K562 (cell line): ENCODE data around the gene C10orf71. TPM values are rescaled to one million over a fixed set of nuclear protein-coding genes. Genes with fewer than 3 reads are reported as not detected.
A peak's percentile ranks its signal among the peaks of the same experiment; 100 is the strongest.

Source experiments
- CC2D1A ChIP-seq: fragments of 450-650 bp; IDR thresholded peaks from 2 replicates; pipeline ENCODE4 v1.6.1; 2017; ENCODE audit warnings: mild to moderate bottlenecking
- EHMT2 ChIP-seq: fragments of 450-650 bp; IDR thresholded peaks from 2 replicates; pipeline ENCODE4 v1.6.1; 2018; ENCODE audit warnings: antibody characterized with exemption
- ELF2 ChIP-seq: fragments of 250-450 bp; sonication (Bioruptor Pico); IDR thresholded peaks from 2 replicates; pipeline ENCODE4 v1.5.0; 2021; ENCODE audit warnings: mild to moderate bottlenecking
- ELF4 ChIP-seq: fragments of 450-650 bp; formaldehyde crosslinking; IDR thresholded peaks from 2 replicates; pipeline ENCODE4 v1.4.0; 2022; ENCODE audit warnings: missing genetic modification characterization
- ESRRB ChIP-seq: fragments of 250-450 bp; sonication (Bioruptor Pico); IDR thresholded peaks from 2 replicates; pipeline ENCODE4 v1.5.0; 2020; ENCODE audit warnings: mild to moderate bottlenecking, moderate library complexity, borderline replicate concordance
- ETV1 ChIP-seq: fragments of 450-650 bp; conservative IDR thresholded peaks from 2 replicates; pipeline ENCODE4 v1.6.1; 2016; ENCODE audit warnings: missing genetic modification characterization, control low read depth, low read depth, missing compliant biosample characterization
- FOXK1 ChIP-seq: sonication (generic); formaldehyde crosslinking; IDR thresholded peaks from 2 replicates; pipeline ENCODE4 v1.8.0; 2022; ENCODE audit warnings: missing genetic modification reagents, mild to moderate bottlenecking, borderline replicate concordance
- HDAC3 ChIP-seq: fragments of 450-650 bp; IDR thresholded peaks from 2 replicates; pipeline ENCODE4 v1.6.1; 2018; ENCODE audit warnings: borderline replicate concordance, mild to moderate bottlenecking, moderate library complexity; ENCODE audit not compliant: partially characterized antibody
- MAX ChIP-seq: sonication (generic); formaldehyde crosslinking; IDR thresholded peaks from 2 replicates; pipeline ENCODE4 v1.9.0; 2022; ENCODE audit warnings: mild to moderate bottlenecking, missing genetic modification reagents
- NFE2 ChIP-seq: IDR thresholded peaks from 2 replicates; pipeline ENCODE4 v1.6.1; 2014; ENCODE audit warnings: antibody characterized with exemption, low read depth
- NUFIP1 ChIP-seq: fragments of 450-650 bp; IDR thresholded peaks from 2 replicates; pipeline ENCODE4 v1.6.1; 2018; ENCODE audit not compliant: partially characterized antibody
- PCBP2 ChIP-seq: fragments of 200-400 bp; formaldehyde crosslinking; IDR thresholded peaks from 2 replicates; pipeline ENCODE4 v1.6.1; 2018; ENCODE audit warnings: low read length, low read depth, mild to moderate bottlenecking, moderate library complexity; ENCODE audit not compliant: poor library complexity, severe bottlenecking
- PRMT5 ChIP-seq: sonication (generic); formaldehyde crosslinking; IDR thresholded peaks from 2 replicates; pipeline ENCODE4 v1.5.0; 2020; ENCODE audit warnings: missing genetic modification reagents
- PRPF4 ChIP-seq: fragments of 200-400 bp; formaldehyde crosslinking; IDR thresholded peaks from one replicate; pipeline ENCODE4 v1.6.1; 2017; ENCODE audit warnings: low read length, low read depth, mild to moderate bottlenecking; ENCODE audit not compliant: insufficient read depth, poor library complexity, severe bottlenecking
- RBM15 ChIP-seq: fragments of 200-400 bp; formaldehyde crosslinking; IDR thresholded peaks from 2 replicates; pipeline ENCODE4 v1.6.1; 2018; ENCODE audit warnings: mild to moderate bottlenecking, low read length, moderate library complexity; ENCODE audit not compliant: insufficient read depth
- SETDB1 ChIP-seq: IDR thresholded peaks from one replicate; pipeline ENCODE4 v1.6.1; 2012; ENCODE audit warnings: low read length, control low read depth, inconsistent platforms
- SMAD3 ChIP-seq: fragments of 450-650 bp; formaldehyde crosslinking; conservative IDR thresholded peaks from 2 replicates; pipeline ENCODE4 v1.4.0; 2020; ENCODE audit warnings: mild to moderate bottlenecking
- SMARCA5 ChIP-seq: fragments of 450-650 bp; IDR thresholded peaks from 2 replicates; pipeline ENCODE4 v1.6.1; 2016
- XRCC3 ChIP-seq: fragments of 450-650 bp; IDR thresholded peaks from 2 replicates; pipeline ENCODE4 v1.6.1; 2017; ENCODE audit warnings: mild to moderate bottlenecking, moderate library complexity
- ZBTB5 ChIP-seq: fragments of 450-650 bp; IDR thresholded peaks from 2 replicates; pipeline ENCODE4 v1.6.1; 2017; ENCODE audit warnings: antibody characterized with exemption
- ZHX1 ChIP-seq: fragments of 150-350 bp; conservative IDR thresholded peaks from 2 replicates; pipeline ENCODE4 v1.6.1; 2014; ENCODE audit warnings: low read length
- ZKSCAN3 ChIP-seq: fragments of 250-450 bp; sonication (Bioruptor Pico); IDR thresholded peaks from 2 replicates; pipeline ENCODE4 v1.4.0; 2020
- ZNF668 ChIP-seq: fragments of 250-450 bp; sonication (Bioruptor Pico); IDR thresholded peaks from 2 replicates; pipeline ENCODE4 v1.8.0; 2022; ENCODE audit warnings: mild to moderate bottlenecking, inconsistent platforms
- ZNF830 ChIP-seq: fragments of 250-450 bp; sonication (Bioruptor Pico); IDR thresholded peaks from 2 replicates; pipeline ENCODE4 v1.5.0; 2021; ENCODE audit warnings: mild to moderate bottlenecking
- polyA plus RNA-seq, 8 experiments: library from polyadenylated mRNA; depleted of rRNA in 4 of 8; stranded (reverse) in 5 of 8; unstranded in 3 of 8; fragments of >200 nt; fragmentation: Nextera tagmentation in 2 of 8; fragmentation: Illumina TruSeq in 1 of 8; extraction: Ambion mirVana in 2 of 8; extraction: Trizol in 1 of 8; gene quantifications; 2 replicates each; pipeline versions ENCODE4 v1.2.1 to v1.2.3, GENCODE V29; 2011 to 2014; ENCODE audit warnings: inconsistent platforms in 1 of 8, missing spikeins in 1 of 8
- total RNA-seq, 7 experiments: library from RNA; depleted of rRNA in 6 of 7; stranded (reverse); fragments of >200 nt in 6 of 7; fragmentation: Illumina TruSeq in 2 of 7; extraction: Trizol in 2 of 7; gene quantifications; 2 replicates each; pipeline versions ENCODE4 v1.2.1 to v1.2.3, GENCODE V29; 2011 to 2021; ENCODE audit warnings: low replicate concordance in 1 of 7
- TF ChIP-seq, protein P1 (sequence below): fragments of 250-450 bp; sonication (Bioruptor Pico); IDR thresholded peaks from 2 replicates; pipeline ENCODE4 v1.8.0; 2021; ENCODE audit warnings: borderline replicate concordance, mild to moderate bottlenecking, moderate library complexity; ENCODE audit not compliant: poor library complexity, severe bottlenecking

Gene C10orf71
- total and polyA plus RNA-seq, 9 of the 15 experiments (the other 6 are each of a cell fraction or from before 2014, with no cell fraction given), result 0.06 to 4.5 (median 1.3) TPM

GRCh38 chr10:49300140-49300974, 1.4 kb downstream of the C10orf71 start (continued):
- peak; percentile 66 for TF ChIP-seq EHMT2
- no peak for TF ChIP-seq ZKSCAN3 (CRISPR knock-in tag)
- 0 out of 2 replicates have a peak, but pooled peaks have one; percentile 69 for TF ChIP-seq FOXK1 (CRISPR knock-in tag)
- no peak for TF ChIP-seq PRMT5 (CRISPR knock-in tag)
- TF ChIP-seq MAX, result peak; percentile 90
- no peak for TF ChIP-seq HDAC3
- no peak for TF ChIP-seq NUFIP1
- TF ChIP-seq ELF4 (CRISPR knock-in tag), result no peak
- TF ChIP-seq CC2D1A, result peak; percentile 94
- TF ChIP-seq SMARCA5, result no peak; the same call in 1 of the 2 replicates
- no peak for TF ChIP-seq ESRRB
- TF ChIP-seq NFE2, result peak; percentile 49
- TF ChIP-seq ETV1 (tag), result peak; percentile 44; the same call in 1 of the 2 replicates
- no peak for TF ChIP-seq PCBP2
- no peak for TF ChIP-seq SETDB1
- TF ChIP-seq ZHX1, result no peak
- TF ChIP-seq PRPF4, result no peak
- no peak for TF ChIP-seq ZNF830 (CRISPR knock-in tag)
- no peak for TF ChIP-seq XRCC3
- no peak for TF ChIP-seq RBM15
- no peak; the same call in 1 of the 2 replicates for TF ChIP-seq ELF2 (CRISPR knock-in tag)
- no peak for TF ChIP-seq SMAD3 (CRISPR knock-in tag)
- 0 out of 2 replicates have a peak, but pooled peaks have one; percentile 31 for TF ChIP-seq ZNF668 (CRISPR knock-in tag)
- TF ChIP-seq, protein P1, sequence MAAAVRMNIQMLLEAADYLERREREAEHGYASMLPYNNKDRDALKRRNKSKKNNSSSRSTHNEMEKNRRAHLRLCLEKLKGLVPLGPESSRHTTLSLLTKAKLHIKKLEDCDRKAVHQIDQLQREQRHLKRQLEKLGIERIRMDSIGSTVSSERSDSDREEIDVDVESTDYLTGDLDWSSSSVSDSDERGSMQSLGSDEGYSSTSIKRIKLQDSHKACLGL, result no peak
- no peak for TF ChIP-seq ZBTB5
